Lung (tissue), 12 donors: Measurements from ENCODE around the gene MYH13. TPM values are rescaled to one million over a fixed set of nuclear protein-coding genes. Genes with fewer than 3 reads are reported as not detected.

ENCODE experiments used
- ATAC-seq: fragments of 200-7000 bp; cut with Tn5 transposase; one replicate; pipeline ENCODE4 v1.9.1; 2020; ENCODE audit warnings: moderate number of reproducible peaks; ENCODE audit not compliant: insufficient read depth, low FRiP score
- DNase-seq, 3 donors: peaks; one replicate each; pipeline ENCODE4 v3.0.0-alpha.2; 2013 to 2017
- H3K27ac ChIP-seq, 2 donors: one replicate each; pipeline ENCODE4 v1.5.1; 2013; ENCODE audit warnings: mild to moderate bottlenecking in 2 of 2, moderate library complexity in 2 of 2, control low read depth in 1 of 2, inconsistent platforms in 1 of 2, low read depth in 1 of 2, low read length in 1 of 2
- H3K27me3 ChIP-seq, 3 donors: one replicate each; pipeline ENCODE4 v1.5.1; 2013; ENCODE audit warnings: low read length in 2 of 3; ENCODE audit not compliant: control insufficient read depth in 3 of 3, insufficient read depth in 3 of 3
- H3K36me3 ChIP-seq, 4 donors: one replicate each; pipeline ENCODE4 v1.5.1; 2013; ENCODE audit warnings: low read length in 4 of 4, mild to moderate bottlenecking in 1 of 4, moderate library complexity in 1 of 4; ENCODE audit not compliant: control insufficient read depth in 4 of 4, insufficient read depth in 4 of 4
- H3K4me1 ChIP-seq, 5 donors: one replicate each; pipeline ENCODE4 v1.5.1; 2013; ENCODE audit warnings: low read length in 5 of 5, mild to moderate bottlenecking in 2 of 5, moderate library complexity in 1 of 5; ENCODE audit not compliant: control insufficient read depth in 5 of 5, insufficient read depth in 5 of 5
- H3K4me3 ChIP-seq: one replicate; pipeline ENCODE4 v1.5.1; 2013; ENCODE audit warnings: mild to moderate bottlenecking, control low read depth, moderate library complexity
- H3K9ac ChIP-seq, 2 donors: one replicate each; pipeline ENCODE4 v1.5.1; 2013; ENCODE audit warnings: low read length in 2 of 2, control low read depth in 1 of 2; ENCODE audit not compliant: insufficient read depth in 1 of 2
- H3K9me3 ChIP-seq, 4 donors: one replicate each; pipeline ENCODE4 v1.5.1; 2013; ENCODE audit warnings: low read length in 3 of 4, mild to moderate bottlenecking in 1 of 4, moderate library complexity in 1 of 4; ENCODE audit not compliant: control insufficient read depth in 4 of 4, insufficient read depth in 3 of 4
- CTCF ChIP-seq: IDR thresholded peaks from 2 replicates; pipeline ENCODE4 v1.5.1; 2012; ENCODE audit warnings: mild to moderate bottlenecking; ENCODE audit errors: control extremely low read depth, extremely low read depth
- WGBS, 2 donors: extraction: QIAGEN DNeasy Blood & Tissue Kit; methylation state at CpG; one replicate each; pipeline ENCODE4 v1.1.7; 2013; 5-methylcytosine and 5-hydroxymethylcytosine counted together
- polyA plus RNA-seq, 2 donors: library from polyadenylated mRNA; stranded (reverse); fragments of 200-250 nt; gene quantifications; one replicate each; pipeline ENCODE4 v1.2.1, GENCODE V29; 2013
- total RNA-seq, 2 donors: library from RNA; depleted of rRNA in 1 of 2; stranded (reverse); fragments of >200 nt in 1 of 2; gene quantifications; one replicate each; pipeline ENCODE4 v1.2.1, GENCODE V29; 2014 to 2021
- donor health status: control.
- donor health status: control.
- donor health status: Bipolar disorder and iron deficiency.
- donor health status: healthy.
- donor health status: DM: yes; HTN: yes; CAD: no.

MYH13 gene
- total and polyA plus RNA-seq, 4 donors: 0.02 TPM; not detected in 3

GRCh38 chr17:10278218-10278617, 94.6 kb downstream of the MYH13 start:
- ATAC-seq: no peak
- Histone ChIP-seq H3K27me3 (no peaks in the 10 kb centered on the region), H3K9ac (no peak overlapping the region), H3K36me3 (no peaks in the 10 kb centered on the region), H3K27ac (no peak overlapping the region), H3K4me3 (no peak overlapping the region), H3K4me1 (no peaks in the 10 kb centered on the region), H3K9me3 (no peaks in the 10 kb centered on the region)
- no peak for TF ChIP-seq CTCF
- 37 to 42% methylated on average over 3 of the region's 3 CpGs for WGBS, 2 donors
- DNase-seq: peak in 1 of 3 donors; percentile 13

- DNase-seq (no peak), ATAC-seq (no peak)
- Histone ChIP-seq H3K27me3 (no peaks in the 10 kb centered on the region), H3K36me3 (no peaks in the 10 kb centered on the region), H3K27ac (no peak overlapping the region), H3K9ac (no peak overlapping the region), H3K4me1 (no peaks in the 10 kb centered on the region), H3K9me3 (no peaks in the 10 kb centered on the region), H3K4me3 (no peak overlapping the region)
- 52 to 54% methylated on average over 3 of the region's 3 CpGs for WGBS, 2 donors
- TF ChIP-seq CTCF: no peak
Measured at GRCh38 chr17:10276436-10276835, 96.4 kb downstream of the MYH13 start.

- no peaks in the 10 kb centered on the region for H3K4me1 ChIP-seq
Measured at GRCh38 chr17:10275418-10275817, 97.4 kb downstream of the MYH13 start.

More at GRCh38 chr17:10275418-10275817, 97.4 kb downstream of the MYH13 start:
- H3K36me3 ChIP-seq: no peaks in the 10 kb centered on the region
- 83 to 90% methylated on average over 8 of the region's 8 CpGs for WGBS, 2 donors
- H3K27me3 ChIP-seq: no peaks in the 10 kb centered on the region
- no peak overlapping the region for H3K27ac ChIP-seq
- DNase-seq: no peak
- no peaks in the 10 kb centered on the region for H3K9me3 ChIP-seq
- no peak for ATAC-seq
- no peak overlapping the region for H3K4me3 ChIP-seq
- no peak for TF ChIP-seq CTCF
- no peak overlapping the region for H3K9ac ChIP-seq
